A673 (cell line): ENCODE data around the gene KAT8. TPM values are rescaled to one million over a fixed set of nuclear protein-coding genes. Genes with fewer than 3 reads are reported as not detected.

Experiments
- BruUV-seq: library from RNA; stranded (reverse); fragments of 400-500 nt; replicated peaks from 2 replicates; lab custom pipeline; 2021; lab: Mats Ljungman, UMichigan
- CTCF ChIA-PET: fragments of 300-600 bp; sonication (Branson Sonifier 250); formaldehyde crosslinking; loops from one replicate; lab custom pipeline; 2022; ENCODE audit warnings: antibody characterized with exemption; lab: Charles Lee
- POLR2A ChIA-PET: fragments of 300-600 bp; sonication (Branson Sonifier 250); formaldehyde crosslinking; loops from one replicate; lab custom pipeline; 2022; ENCODE audit warnings: antibody characterized with exemption; ENCODE audit not compliant: low non-redundant PET; lab: Charles Lee
- DNase-seq: peaks from one replicate; pipeline ENCODE4 v3.0.0-alpha.2; 2015; ENCODE audit warnings: low spot score
- H3K27ac ChIP-seq: fragments of 200-600 bp; sonication (generic); 2 replicates; pipeline ENCODE4 v1.5.1; 2016; ENCODE audit warnings: mixed run types, low read depth, mild to moderate bottlenecking, mixed read lengths, antibody characterized with exemption, low read length; ENCODE audit not compliant: poor library complexity, severe bottlenecking
- H3K27me3 ChIP-seq: fragments of 200-600 bp; sonication (generic); replicated peaks from 2 replicates; pipeline ENCODE4 v1.6.1; 2017; ENCODE audit warnings: mixed run types, low read depth, mild to moderate bottlenecking, mixed read lengths, antibody characterized with exemption, low read length; ENCODE audit not compliant: insufficient read depth, poor library complexity
- H3K36me3 ChIP-seq: fragments of 200-600 bp; sonication (generic); 2 replicates; pipeline ENCODE4 v1.6.1; 2016; ENCODE audit warnings: mixed run types, mild to moderate bottlenecking, mixed read lengths, antibody characterized with exemption, low read length; ENCODE audit not compliant: insufficient read depth, poor library complexity, severe bottlenecking
- H3K4me1 ChIP-seq: fragments of 200-600 bp; sonication (generic); 2 replicates; pipeline ENCODE4 v1.6.1; 2017; ENCODE audit warnings: mixed run types, mild to moderate bottlenecking, mixed read lengths, antibody characterized with exemption, low read length; ENCODE audit not compliant: insufficient read depth, poor library complexity, severe bottlenecking
- H3K4me3 ChIP-seq: fragments of 200-600 bp; sonication (generic); 2 replicates; pipeline ENCODE4 v1.5.1; 2016; ENCODE audit warnings: low read depth, mixed run types, mild to moderate bottlenecking, mixed read lengths, low read length; ENCODE audit not compliant: poor library complexity, severe bottlenecking
- H3K9me3 ChIP-seq: fragments of 200-600 bp; sonication (generic); 2 replicates; pipeline ENCODE4 v1.6.1; 2016; ENCODE audit warnings: mixed run types, low read depth, mild to moderate bottlenecking, mixed read lengths, antibody characterized with exemption, low read length; ENCODE audit not compliant: poor library complexity, severe bottlenecking
- CTCF ChIP-seq: fragments of 300-800, 200-600 bp; sonication (generic); conservative IDR thresholded peaks from 2 replicates; pipeline ENCODE4 v1.5.1; 2017; ENCODE audit warnings: low read depth, mild to moderate bottlenecking, antibody characterized with exemption, low read length, moderate library complexity, mixed read lengths
- EZH2 ChIP-seq: fragments of 200-600 bp; sonication (generic); IDR thresholded peaks from 2 replicates; pipeline ENCODE4 v1.6.1; 2017; ENCODE audit warnings: borderline replicate concordance, low read depth, mild to moderate bottlenecking, mixed read lengths, antibody characterized with exemption, low read length; ENCODE audit not compliant: poor library complexity, severe bottlenecking
- intact Hi-C: fragments of 100-400 bp; cut with micrococcal nuclease; formaldehyde crosslinking; loops from one replicate; pipeline ENCODE4 v1.10.0; 2022; ENCODE audit not compliant: unreplicated experiment
- total RNA-seq: library from RNA; stranded (reverse); gene quantifications from 2 replicates; pipeline ENCODE4 v1.2.3, GENCODE V29; 2021

KAT8 gene
- total RNA-seq, 1 experiment from 2014 or later, result 65.4 TPM

- ChIA-PET POLR2A (no interaction called here), CTCF (interaction anchor here (0.5 kb wide), 1 partner anchor 76 kb away, joined by 9 read pairs; no protein-coding TSS in a partner anchor)
- TF ChIP-seq EZH2 (no peak), CTCF (no peak)
- Histone ChIP-seq H3K4me3 (no peak within 1 kb of the TSS), H3K27me3 (no peaks in the 10 kb centered on the region), H3K9me3 (no peaks in the 10 kb centered on the region), H3K4me1 (peaks cover 3% of the 10 kb centered on the region), H3K27ac (no peak within 1 kb of the TSS), H3K36me3 (peaks cover 14% of the 10 kb centered on the region)
- intact Hi-C loops, result loop anchor here (10.0 kb wide), 1 partner anchor 786 kb away; the partner anchor contains the start of gene ZNF267
- BruUV-seq, result no TSS peak
- DNase-seq, result no peak
Observed at GRCh38 chr16:31088459-31089183, 28.8 kb upstream of the KAT8 start, which contains the start of gene PRSS53. Gene PRSS53, minus strand, starts transcription at chr16:31088943. Its CDS starts 134 bp downstream, at chr16:31088809.

- Histone ChIP-seq H3K36me3 (peaks cover 9% of the 10 kb centered on the region), H3K4me3 (no peak overlapping the region), H3K27ac (no peak overlapping the region), H3K9me3 (no peaks in the 10 kb centered on the region), H3K4me1 (peaks cover 3% of the 10 kb centered on the region), H3K27me3 (no peaks in the 10 kb centered on the region)
- no peak for DNase-seq
- ChIA-PET POLR2A (no interaction called here), CTCF (no interaction called here)
- no peak for TF ChIP-seq EZH2
- TF ChIP-seq CTCF, result no peak
- no TSS peak for BruUV-seq
- intact Hi-C loops, result loop anchor here (10.0 kb wide), 1 partner anchor 786 kb away; the partner anchor contains the start of gene ZNF267
Observed at GRCh38 chr16:31089199-31089598, 28.3 kb upstream of the KAT8 start.

- CTCF ChIA-PET, result no interaction called here
- TF ChIP-seq CTCF, result no peak
- TF ChIP-seq EZH2, result no peak
- Histone ChIP-seq H3K4me1 (peaks cover 3% of the 10 kb centered on the region), H3K27ac (no peak overlapping the region), H3K36me3 (peaks cover 9% of the 10 kb centered on the region), H3K27me3 (no peaks in the 10 kb centered on the region), H3K4me3 (no peak overlapping the region), H3K9me3 (no peaks in the 10 kb centered on the region)
- POLR2A ChIA-PET, result no interaction called here
- intact Hi-C loops, result loop anchor here (10.0 kb wide), 1 partner anchor 136 kb away; the partner anchor contains the start of gene SETD1A
- no peak for DNase-seq
- no TSS peak for BruUV-seq
Observed at GRCh38 chr16:31090540-31090939, 26.9 kb upstream of the KAT8 start.
